GM06990 (cell line): ENCODE measurements around the gene PALLD.

Experiments used
- DNase-seq: peaks from one replicate; pipeline ENCODE4 v3.0.0-alpha.2; 2011; ENCODE audit not compliant: insufficient read length; ENCODE audit errors: extremely low read depth
- H3K27me3 ChIP-seq: replicated peaks from 2 replicates; pipeline ENCODE4 v1.6.0; 2011; ENCODE audit warnings: low read length; ENCODE audit not compliant: control insufficient read depth, insufficient read depth
- H3K36me3 ChIP-seq: 2 replicates; pipeline ENCODE4 v1.5.1; 2011; ENCODE audit warnings: low read length; ENCODE audit not compliant: control insufficient read depth, insufficient read depth
- H3K4me3 ChIP-seq: replicated peaks from 2 replicates; pipeline ENCODE4 v1.5.1; 2011; ENCODE audit warnings: low read depth, mild to moderate bottlenecking, control low read depth, low read length
- CTCF ChIP-seq: IDR thresholded peaks from 2 replicates; pipeline ENCODE4 v1.5.1; 2011; ENCODE audit warnings: low read length, control low read depth, mild to moderate bottlenecking, inconsistent platforms; ENCODE audit not compliant: insufficient read depth, poor library complexity, severe bottlenecking

PALLD gene

GRCh38 chr4:168960716-168961115 lies 463.9 kb downstream of the PALLD start:
- DNase-seq: no peak
- no peak for TF ChIP-seq CTCF
- no peaks in the 10 kb centered on the region for H3K36me3 ChIP-seq
- no peaks in the 10 kb centered on the region for H3K27me3 ChIP-seq
- H3K4me3 ChIP-seq: no peak overlapping the region

DNA sequence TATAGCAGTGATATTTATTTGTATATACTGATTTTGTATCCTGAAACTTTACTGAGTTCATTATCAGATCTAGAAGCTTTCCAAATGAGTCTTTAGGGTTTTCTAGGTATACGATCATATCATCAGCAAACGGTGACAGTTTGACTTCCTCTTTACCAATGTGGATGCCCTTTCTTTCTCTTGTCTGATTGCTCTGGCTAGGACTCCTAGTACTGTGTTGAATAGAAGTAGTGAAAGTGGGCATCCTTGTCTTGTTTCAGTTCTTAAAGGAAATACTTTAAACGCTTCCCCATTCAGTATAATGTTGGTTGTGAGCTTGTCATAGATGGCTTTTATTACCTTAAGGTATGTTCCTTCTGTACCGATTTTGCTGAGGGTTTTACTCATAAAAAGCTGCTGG lies 475.7 kb downstream of the PALLD start:
- H3K27me3 ChIP-seq: no peaks in the 10 kb centered on the region
- H3K4me3 ChIP-seq: no peak overlapping the region
- peaks cover 5% of the 10 kb centered on the region; the same call in 1 of the 2 replicates for H3K36me3 ChIP-seq
- TF ChIP-seq CTCF: no peak
- no peak for DNase-seq
